Activated CD4-positive, alpha-beta T cell treated with anti-CD3 and anti-CD28 coated beads for 36 hours (primary cell): Measurements from ENCODE around the gene DLEU7. TPM values are rescaled to one million over a fixed set of nuclear protein-coding genes. Genes with fewer than 3 reads are reported as not detected.

ENCODE experiments used
- ATAC-seq: fragments of 200-7000 bp; cut with Tn5 transposase; one replicate; pipeline ENCODE4 v1.10.0; 2021; ENCODE audit warnings: mild to moderate bottlenecking, moderate library complexity
- CTCF ChIA-PET: fragments of 350-600 bp; sonication (Branson Sonifier 250); formaldehyde crosslinking; loops from one replicate; lab custom pipeline; 2021; ENCODE audit warnings: antibody characterized with exemption; lab: Charles Lee
- POLR2A ChIA-PET: fragments of 350-600 bp; sonication (Branson Sonifier 250); formaldehyde crosslinking; loops from one replicate; lab custom pipeline; 2021; ENCODE audit warnings: antibody characterized with exemption, inconsistent platforms; lab: Charles Lee
- DNase-seq: peaks from one replicate; pipeline ENCODE4 v3.0.0-alpha.2; 2020
- H3K27ac Mint-ChIP-seq: one replicate; pipeline ENCODE4 v1.8.0; 2021; ENCODE audit warnings: mixed read lengths
- H3K27me3 Mint-ChIP-seq: one replicate; pipeline ENCODE4 v1.8.0; 2021; ENCODE audit warnings: mixed read lengths
- H3K36me3 Mint-ChIP-seq: one replicate; pipeline ENCODE4 v1.8.0; 2021; ENCODE audit warnings: low read depth, mixed read lengths
- H3K4me1 Mint-ChIP-seq: one replicate; pipeline ENCODE4 v1.8.0; 2021; ENCODE audit warnings: mixed read lengths
- H3K4me3 Mint-ChIP-seq: one replicate; pipeline ENCODE4 v1.8.0; 2021; ENCODE audit warnings: mild to moderate bottlenecking, moderate library complexity, mixed read lengths
- H3K9me3 Mint-ChIP-seq: one replicate; pipeline ENCODE4 v1.8.0; 2021; ENCODE audit warnings: low read depth, mixed read lengths
- intact Hi-C, 2 experiments: fragments of 100-400 bp; cut with DNase I in 1 of 2; cut with micrococcal nuclease in 1 of 2; formaldehyde crosslinking; loops; one replicate each; pipeline versions ENCODE4 v1.14.2 to v1.15.1; 2022 to 2024; cut with DNase I, micrococcal nuclease
- total RNA-seq, 2 experiments: library from RNA; stranded (reverse); gene quantifications; one replicate each; pipeline ENCODE4 v1.2.3, GENCODE V29; 2021

The DLEU7 gene
- total RNA-seq, 2 experiments from 2014 or later, result not detected

GRCh38 chr13:50810998-50811397 lies 32.5 kb downstream of the DLEU7 start:
- H3K27me3 Mint-ChIP-seq, result no peaks in the 10 kb centered on the region
- intact Hi-C loops, result no loop called here
- H3K4me1 Mint-ChIP-seq, result peaks cover 4% of the 10 kb centered on the region
- ChIA-PET POLR2A (interaction anchor here (0.6 kb wide), 1 partner anchor 55 kb away, joined by 5 read pairs; no protein-coding TSS in a partner anchor), CTCF (interaction anchor here (1.4 to 1.9 kb wide), 3 partner anchors 12 to 104 kb away, joined by 3 to 4 read pairs (median 3); no protein-coding TSS in a partner anchor)
- no peaks in the 10 kb centered on the region for H3K36me3 Mint-ChIP-seq
- H3K27ac Mint-ChIP-seq, result no peak overlapping the region
- H3K9me3 Mint-ChIP-seq, result peaks cover under 1% of the 10 kb centered on the region
- ATAC-seq (no peak), DNase-seq (no peak)
- no peak overlapping the region for H3K4me3 Mint-ChIP-seq

GRCh38 chr13:50810468-50810867 lies 33.0 kb downstream of the DLEU7 start:
- Mint-ChIP-seq H3K36me3 (peaks cover 3% of the 10 kb centered on the region), H3K4me1 (peaks cover 4% of the 10 kb centered on the region), H3K9me3 (peaks cover 5% of the 10 kb centered on the region), H3K27ac (no peak overlapping the region), H3K4me3 (no peak overlapping the region), H3K27me3 (no peaks in the 10 kb centered on the region)
- POLR2A ChIA-PET, result interaction anchor here (0.6 kb wide), 2 partner anchors 55 to 136 kb away, joined by 3 to 5 read pairs; no protein-coding TSS in a partner anchor
- DNase-seq (no peak), ATAC-seq (no peak)
- intact Hi-C loops, result no loop called here
- CTCF ChIA-PET, result interaction anchor here (0.7 to 1.9 kb wide), 5 partner anchors 11 to 105 kb away, joined by 3 to 10 read pairs (median 3); no protein-coding TSS in a partner anchor

DNA sequence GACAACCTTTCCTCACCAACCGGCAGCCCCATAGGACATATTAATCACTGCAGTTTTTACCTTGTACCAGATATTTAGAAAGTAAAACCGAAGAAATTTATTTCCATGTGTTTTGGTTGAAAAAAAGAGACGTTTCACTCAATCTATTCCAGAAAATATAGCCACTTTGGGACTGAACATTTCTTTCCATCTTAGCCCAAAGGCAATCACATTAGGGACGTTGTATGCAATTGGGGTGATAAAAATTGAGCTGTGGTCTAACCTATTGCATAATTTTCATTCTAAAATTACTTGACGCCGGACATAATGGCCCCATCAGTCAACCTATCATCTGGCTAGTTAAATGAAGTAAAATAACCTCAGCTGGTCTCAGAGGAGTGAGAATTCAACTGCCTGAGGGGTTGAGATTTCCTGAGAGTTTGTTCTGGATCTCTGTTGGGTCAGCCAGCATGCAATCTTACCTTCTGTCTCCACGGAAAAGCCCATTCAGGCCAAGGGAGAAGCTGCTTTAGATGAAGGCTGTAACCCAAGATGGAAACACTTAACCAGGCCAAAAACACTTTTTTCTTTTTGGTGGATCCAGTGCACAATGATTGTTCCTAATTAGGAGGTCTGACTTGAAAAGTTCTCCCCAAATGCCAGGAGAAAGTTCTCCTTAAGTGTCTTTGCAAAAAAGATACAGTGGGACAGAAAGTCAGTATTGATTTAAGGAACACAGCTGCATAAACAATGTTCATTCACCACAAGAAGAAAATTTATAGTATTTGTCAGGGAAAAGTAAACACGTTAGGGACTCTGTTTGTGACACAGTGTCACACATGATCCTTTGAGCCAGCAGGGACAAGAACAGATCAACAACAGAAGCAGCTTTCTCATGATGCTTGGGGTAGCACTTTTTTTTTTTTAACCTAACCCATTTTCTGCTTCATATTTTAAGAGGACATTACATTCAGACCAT lies 34.1 kb downstream of the DLEU7 start:
- intact Hi-C loops, result loop anchor here (10.0 kb wide), 3 partner anchors 255 to 285 kb away; no protein-coding TSS in a partner anchor
- H3K4me3 Mint-ChIP-seq, result no peak overlapping the region
- DNase-seq, result no peak
- no peak for ATAC-seq
- ChIA-PET POLR2A (interaction anchor here (0.6 kb wide), 3 partner anchors 37 to 298 kb away, joined by 3 to 4 read pairs (median 3); no protein-coding TSS in a partner anchor), CTCF (interaction anchor here (0.7 to 1.9 kb wide), 5 partner anchors 9 to 106 kb away, joined by 3 to 10 read pairs (median 3); no protein-coding TSS in a partner anchor)
- no peak overlapping the region for H3K27ac Mint-ChIP-seq
- peaks cover 3% of the 10 kb centered on the region for H3K36me3 Mint-ChIP-seq
- peaks cover 6% of the 10 kb centered on the region for H3K9me3 Mint-ChIP-seq
- H3K4me1 Mint-ChIP-seq, result peaks cover 4% of the 10 kb centered on the region
- H3K27me3 Mint-ChIP-seq, result no peaks in the 10 kb centered on the region

DNA sequence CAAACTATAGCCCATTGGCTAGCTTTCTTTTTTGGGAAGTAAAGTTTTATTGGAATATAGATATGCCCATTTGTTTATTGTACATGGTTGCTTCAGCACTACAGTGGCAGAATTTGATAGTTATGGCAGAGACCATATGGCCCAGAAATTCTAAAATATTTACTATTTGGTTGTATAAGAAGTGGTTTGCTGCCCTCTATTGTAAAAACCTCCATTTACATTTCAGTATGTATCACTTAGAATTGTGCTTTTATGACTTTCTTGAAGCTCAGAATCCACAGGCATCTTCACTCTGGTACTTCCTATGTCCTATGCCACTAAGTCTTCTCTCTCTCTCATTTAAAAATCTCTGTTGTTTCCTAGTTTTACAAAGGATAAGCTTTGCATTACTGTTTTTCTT lies 37.7 kb downstream of the DLEU7 start:
- ChIA-PET POLR2A (no interaction called here), CTCF (interaction anchor here (0.5 to 2.5 kb wide), 5 partner anchors 17 to 826 kb away, joined by 3 to 17 read pairs (median 3); no protein-coding TSS in a partner anchor)
- no peak overlapping the region for H3K27ac Mint-ChIP-seq
- ATAC-seq (no peak), DNase-seq (no peak)
- H3K4me1 Mint-ChIP-seq, result peaks cover 7% of the 10 kb centered on the region
- H3K27me3 Mint-ChIP-seq, result no peaks in the 10 kb centered on the region
- H3K36me3 Mint-ChIP-seq, result peaks cover 3% of the 10 kb centered on the region
- H3K4me3 Mint-ChIP-seq, result no peak overlapping the region
- peaks cover 6% of the 10 kb centered on the region for H3K9me3 Mint-ChIP-seq
- intact Hi-C loops, result loop anchor here (10.0 kb wide), 3 partner anchors 259 to 281 kb away; no protein-coding TSS in a partner anchor

DNA sequence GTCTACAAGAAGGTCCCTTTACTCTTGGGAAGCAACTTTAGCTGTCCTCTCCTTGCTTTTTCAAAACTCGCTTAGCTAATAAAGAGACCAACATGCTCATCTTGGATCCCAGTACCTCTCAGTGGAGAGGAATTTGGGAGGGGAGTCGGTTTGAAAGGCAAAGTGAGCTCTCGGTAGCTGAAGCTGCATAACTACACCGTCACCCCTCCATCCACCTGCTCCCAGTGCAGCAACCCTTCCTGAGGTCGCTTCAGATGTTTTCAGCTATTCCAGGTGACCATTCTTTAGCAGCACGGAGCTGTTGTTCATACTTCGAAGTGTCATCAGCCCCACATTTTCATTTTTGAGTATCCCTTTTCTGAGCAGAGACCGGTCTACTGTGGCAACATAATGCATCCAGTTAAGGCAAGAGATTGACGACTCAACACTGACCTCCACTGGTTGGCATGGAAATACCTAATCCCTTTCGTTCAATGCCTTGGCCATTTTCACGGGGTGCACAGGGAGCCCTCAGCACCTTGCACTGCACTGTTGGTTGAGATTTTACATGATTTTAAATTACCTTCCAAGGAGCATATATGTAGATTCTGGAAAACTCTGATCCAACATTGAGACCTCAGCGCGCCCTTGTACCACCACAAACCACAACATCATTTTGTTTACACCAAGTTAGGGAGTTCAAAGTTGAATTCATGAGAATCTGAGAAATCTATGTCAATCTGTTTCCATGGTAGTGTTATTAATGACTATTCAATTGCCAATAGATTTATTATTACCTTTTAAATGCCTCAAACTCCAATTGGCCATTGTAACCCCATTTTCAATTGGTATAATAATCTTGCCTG lies 42.2 kb downstream of the DLEU7 start:
- peak; percentile 78 for DNase-seq
- Mint-ChIP-seq H3K4me1 (peaks cover 9% of the 10 kb centered on the region), H3K9me3 (peaks cover 6% of the 10 kb centered on the region), H3K27ac (no peak overlapping the region), H3K4me3 (no peak overlapping the region), H3K27me3 (peaks cover 3% of the 10 kb centered on the region), H3K36me3 (peaks cover 3% of the 10 kb centered on the region)
- intact Hi-C loops, result loop anchor here (1.0 to 10.0 kb wide), 9 partner anchors 111 to 825 kb away; no protein-coding TSS in a partner anchor
- ChIA-PET POLR2A (no interaction called here), CTCF (interaction anchor here (0.6 to 1.7 kb wide), 23 partner anchors 8 to 918 kb away, joined by 3 to 11 read pairs (median 4); no protein-coding TSS in a partner anchor)
- peak; percentile 96 for ATAC-seq

- Mint-ChIP-seq H3K36me3 (no peaks in the 10 kb centered on the region), H3K27ac (no peak overlapping the region), H3K27me3 (peaks cover 3% of the 10 kb centered on the region), H3K9me3 (no peaks in the 10 kb centered on the region), H3K4me3 (no peak overlapping the region), H3K4me1 (peaks cover 9% of the 10 kb centered on the region)
- ATAC-seq, result no peak
- ChIA-PET CTCF (interaction anchor here (0.6 to 1.7 kb wide), 18 partner anchors 9 to 917 kb away, joined by 3 to 11 read pairs (median 4); no protein-coding TSS in a partner anchor), POLR2A (no interaction called here)
- no peak for DNase-seq
- intact Hi-C loops, result loop anchor here (1.0 to 10.0 kb wide), 6 partner anchors 206 to 718 kb away; no protein-coding TSS in a partner anchor
Measured at GRCh38 chr13:50800091-50800739, 43.3 kb downstream of the DLEU7 start.

DNA sequence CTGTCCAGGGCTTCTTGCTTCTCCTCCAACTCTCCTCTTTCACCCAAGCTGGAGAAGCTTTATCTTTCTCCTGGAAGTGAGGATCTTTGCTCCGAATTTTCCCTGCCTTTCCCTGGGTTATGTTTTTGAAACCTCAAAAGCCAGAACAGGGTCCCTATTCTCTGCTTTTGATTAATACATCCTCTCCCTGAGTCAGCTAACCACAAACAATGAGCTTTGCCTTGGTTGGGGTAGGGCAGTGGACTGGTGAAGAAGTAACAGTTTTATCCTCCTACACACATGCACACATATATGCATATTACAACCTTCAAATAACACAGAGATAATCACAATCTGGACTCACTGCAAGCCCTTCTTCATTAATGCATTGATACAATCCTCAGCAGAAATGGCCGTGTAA lies 44.6 kb downstream of the DLEU7 start:
- ChIA-PET CTCF (interaction anchor here (0.7 to 1.6 kb wide), 7 partner anchors 11 to 823 kb away, joined by 3 to 4 read pairs (median 3); partner anchors contain the start of gene TRIM13), POLR2A (no interaction called here)
- intact Hi-C loops, result no loop called here
- peaks cover 3% of the 10 kb centered on the region for H3K27me3 Mint-ChIP-seq
- H3K27ac Mint-ChIP-seq, result no peak overlapping the region
- no peaks in the 10 kb centered on the region for H3K36me3 Mint-ChIP-seq
- peaks cover 9% of the 10 kb centered on the region for H3K4me1 Mint-ChIP-seq
- ATAC-seq, result no peak
- H3K4me3 Mint-ChIP-seq, result no peak overlapping the region
- H3K9me3 Mint-ChIP-seq, result no peaks in the 10 kb centered on the region
- no peak for DNase-seq

DNA sequence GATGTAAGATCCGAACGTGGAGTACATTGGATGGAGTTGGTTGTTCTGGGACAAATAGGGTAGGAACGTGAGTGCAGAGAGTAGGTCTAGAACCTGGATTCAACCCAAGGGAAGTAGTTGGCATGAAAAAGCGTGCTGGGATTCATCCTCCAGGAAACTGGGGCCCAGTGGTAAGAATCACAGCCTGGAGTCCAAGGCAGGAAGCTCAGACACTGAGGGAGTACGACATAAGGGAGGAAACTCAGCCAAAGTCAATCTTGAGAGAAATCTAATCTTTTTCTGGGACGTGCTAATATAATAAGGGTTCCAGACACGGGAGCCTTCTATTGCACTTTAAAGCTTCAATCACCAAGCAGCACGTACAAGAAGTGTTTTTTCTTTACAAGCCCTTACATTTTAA lies 46.4 kb downstream of the DLEU7 start:
- H3K27me3 Mint-ChIP-seq, result peaks cover 3% of the 10 kb centered on the region
- no peak for DNase-seq
- POLR2A ChIA-PET, result no interaction called here
- no peaks in the 10 kb centered on the region for H3K9me3 Mint-ChIP-seq
- no peak for ATAC-seq
- no peak overlapping the region for H3K4me3 Mint-ChIP-seq
- intact Hi-C loops, result no loop called here
- H3K36me3 Mint-ChIP-seq, result no peaks in the 10 kb centered on the region
- CTCF ChIA-PET, result interaction anchor here (0.7 kb wide), 1 partner anchor 775 kb away, joined by 3 read pairs; no protein-coding TSS in a partner anchor
- H3K27ac Mint-ChIP-seq, result no peak overlapping the region
- H3K4me1 Mint-ChIP-seq, result peaks cover 9% of the 10 kb centered on the region

GRCh38 chr13:50796463-50796862 lies 47.0 kb downstream of the DLEU7 start:
- POLR2A ChIA-PET, result no interaction called here
- H3K9me3 Mint-ChIP-seq, result no peaks in the 10 kb centered on the region
- peaks cover 8% of the 10 kb centered on the region for H3K4me1 Mint-ChIP-seq
- CTCF ChIA-PET, result no interaction called here
- DNase-seq (no peak), ATAC-seq (no peak)
- H3K36me3 Mint-ChIP-seq, result no peaks in the 10 kb centered on the region
- intact Hi-C loops, result no loop called here
- no peak overlapping the region for H3K4me3 Mint-ChIP-seq
- H3K27ac Mint-ChIP-seq, result no peak overlapping the region
- H3K27me3 Mint-ChIP-seq, result peaks cover 3% of the 10 kb centered on the region

DNA sequence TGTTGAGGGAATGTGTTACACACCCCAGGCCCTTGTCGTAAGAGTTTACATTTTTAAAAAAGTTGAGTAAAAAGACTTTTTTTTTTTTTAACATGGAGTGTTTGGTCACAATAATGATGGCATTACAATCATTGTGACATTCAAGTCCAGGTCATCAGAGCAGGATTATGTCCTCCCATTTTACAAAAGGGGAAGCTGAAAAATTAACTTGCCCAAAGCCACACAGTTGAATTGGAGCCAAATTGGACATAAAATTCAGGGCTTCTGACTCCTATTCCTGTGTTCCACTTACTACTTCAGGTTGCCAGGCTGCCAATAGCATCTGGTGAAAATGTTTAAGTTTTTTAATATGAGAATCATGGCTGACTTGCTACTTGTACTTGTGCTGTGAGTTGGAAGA lies 49.3 kb downstream of the DLEU7 start:
- intact Hi-C loops, result no loop called here
- Mint-ChIP-seq H3K9me3 (no peaks in the 10 kb centered on the region), H3K4me1 (no peaks in the 10 kb centered on the region), H3K27ac (no peak overlapping the region), H3K4me3 (no peak overlapping the region), H3K36me3 (no peaks in the 10 kb centered on the region), H3K27me3 (no peaks in the 10 kb centered on the region)
- ATAC-seq, result no peak
- CTCF ChIA-PET, result no interaction called here
- POLR2A ChIA-PET, result interaction anchor here (0.6 kb wide), 1 partner anchor 14 kb away, joined by 7 read pairs; no protein-coding TSS in a partner anchor
- DNase-seq, result no peak
